ENCODE results near the gene TMEM132C. TPM values are rescaled to one million over a fixed set of nuclear protein-coding genes. Genes with fewer than 3 reads are reported as not detected.

Gene TMEM132C
- total RNA-seq, 6 experiments from 2014 or later, result 0.04 to 0.19 (median 0.06) TPM; not detected in 3

DNA sequence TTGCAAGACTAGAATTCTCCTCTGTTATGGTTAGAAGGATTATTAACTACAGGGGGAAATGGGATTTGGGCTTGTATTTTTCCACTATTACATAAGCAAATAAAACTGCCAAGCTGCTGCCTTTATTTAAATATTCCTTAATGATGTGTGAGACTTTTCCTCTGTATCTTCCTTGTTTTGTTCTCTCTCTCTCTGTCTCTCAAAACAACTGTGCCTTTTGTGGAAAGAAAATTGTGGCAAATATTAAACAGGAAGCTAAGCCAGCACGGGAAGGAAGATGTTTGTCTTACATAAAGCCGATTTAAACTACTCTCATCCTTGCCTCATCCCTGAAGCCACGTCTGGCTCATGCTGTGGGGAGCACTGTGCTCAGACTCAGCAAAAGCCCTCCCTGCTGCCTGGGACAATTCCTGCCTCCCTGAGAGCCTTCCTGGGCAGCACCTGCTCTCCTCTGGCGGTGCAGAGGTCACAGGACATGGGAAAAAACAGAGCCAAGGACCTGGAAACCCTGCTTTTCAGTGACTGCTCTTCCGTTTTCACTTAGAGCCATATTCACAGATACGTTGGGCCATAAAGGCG lies 319.6 kb downstream of the TMEM132C start:
- WGBS (ENCODE audit: insufficient coverage, low coverage, low lambda C conversion rate, missing lambda C conversion rate), result 30% methylated on average over 7 of the region's 7 CpGs
- intact Hi-C loops (cut with DNase I), result no loop called here
- H3K36me3 ChIP-seq, result no peaks in the 10 kb centered on the region
- no peak for TF ChIP-seq CTCF (IDR thresholded peaks at IDR 0.05)
- no peak overlapping the region for H3K4me3 ChIP-seq
- no peak for ATAC-seq
- no peak overlapping the region for H3K27ac ChIP-seq
- no peaks in the 10 kb centered on the region for H3K4me1 ChIP-seq
- H3K9me3 ChIP-seq, result no peaks in the 10 kb centered on the region
- no peak for DNase-seq
- no peaks in the 10 kb centered on the region for H3K27me3 ChIP-seq

- DNase-seq, result no peak
- 38% methylated on average over 2 of the region's 2 CpGs for WGBS (ENCODE audit: insufficient coverage, low coverage, low lambda C conversion rate, missing lambda C conversion rate)
- ATAC-seq, result no peak
- Histone ChIP-seq H3K27ac (no peak overlapping the region), H3K36me3 (no peaks in the 10 kb centered on the region), H3K4me1 (no peaks in the 10 kb centered on the region), H3K4me3 (no peak overlapping the region), H3K27me3 (no peaks in the 10 kb centered on the region), H3K9me3 (no peaks in the 10 kb centered on the region)
- no peak for TF ChIP-seq POLR2A (IDR thresholded peaks at IDR 0.05)
- no peak for TF ChIP-seq CTCF (IDR thresholded peaks at IDR 0.05)
- intact Hi-C loops (cut with DNase I), result no loop called here
Observed at GRCh38 chr12:128587918-128588317, 320.9 kb downstream of the TMEM132C start.

GRCh38 chr12:128592220-128592744 lies 325.3 kb downstream of the TMEM132C start:
- no peak overlapping the region for H3K27ac ChIP-seq
- no peaks in the 10 kb centered on the region for H3K4me1 ChIP-seq
- no peak overlapping the region for H3K4me3 ChIP-seq
- no peaks in the 10 kb centered on the region for H3K36me3 ChIP-seq
- TF ChIP-seq CTCF (IDR thresholded peaks at IDR 0.05), result no peak
- TF ChIP-seq POLR2A (IDR thresholded peaks at IDR 0.05), result no peak
- ATAC-seq (no peak), DNase-seq (no peak)
- WGBS (ENCODE audit: insufficient coverage, low coverage, low lambda C conversion rate, missing lambda C conversion rate), result 38% methylated on average over 6 of the region's 6 CpGs
- intact Hi-C loops (cut with DNase I), result no loop called here
- H3K27me3 ChIP-seq, result no peaks in the 10 kb centered on the region
- H3K9me3 ChIP-seq, result no peaks in the 10 kb centered on the region

GRCh38 chr12:128594521-128594920 lies 327.6 kb downstream of the TMEM132C start:
- Histone ChIP-seq H3K36me3 (no peaks in the 10 kb centered on the region), H3K4me1 (no peaks in the 10 kb centered on the region), H3K27me3 (no peaks in the 10 kb centered on the region), H3K4me3 (no peak overlapping the region), H3K9me3 (no peaks in the 10 kb centered on the region), H3K27ac (no peak overlapping the region)
- ATAC-seq, result no peak
- TF ChIP-seq CTCF (IDR thresholded peaks at IDR 0.05), result no peak
- TF ChIP-seq POLR2A (IDR thresholded peaks at IDR 0.05), result no peak
- 32% methylated on average over 6 of the region's 7 CpGs for WGBS (ENCODE audit: insufficient coverage, low coverage, low lambda C conversion rate, missing lambda C conversion rate)
- intact Hi-C loops (cut with DNase I), result no loop called here
- DNase-seq, result no peak

All from right lobe of liver (tissue), 6 donors.